Left lung (tissue), 10 donors: ENCODE measurements around the gene KLHL1. TPM values are rescaled to one million over a fixed set of nuclear protein-coding genes. Genes with fewer than 3 reads are reported as not detected.

ENCODE experiments used
- ATAC-seq: fragments of 200-7000 bp; cut with Tn5 transposase; one replicate; pipeline ENCODE4 v1.9.1; 2020; ENCODE audit warnings: moderate library complexity
- DNase-seq, 4 donors: peaks; one replicate each; pipeline ENCODE4 v3.0.0-alpha.2; 2013 to 2020
- H3K27ac ChIP-seq, 2 donors: fragments of 200-600 bp; sonication (generic) in 1 of 2; one replicate each; pipeline versions ENCODE4 v1.5.0 to v1.8.0; 2020 to 2021
- H3K27me3 ChIP-seq, 2 donors: fragments of 200-600 bp; sonication (generic) in 1 of 2; one replicate each; pipeline versions ENCODE4 v1.5.0 to v1.8.0; 2020 to 2021
- H3K36me3 ChIP-seq, 2 donors: fragments of 200-600 bp; sonication (generic) in 1 of 2; one replicate each; pipeline versions ENCODE4 v1.5.0 to v1.8.0; 2020 to 2021
- H3K4me1 ChIP-seq, 2 donors: fragments of 200-600 bp; one replicate each; pipeline ENCODE4 v1.8.0; 2021
- H3K4me3 ChIP-seq, 2 donors: fragments of 200-600 bp; sonication (generic) in 1 of 2; one replicate each; pipeline versions ENCODE4 v1.5.0 to v1.8.0; 2020 to 2021; ENCODE audit warnings: mild to moderate bottlenecking in 1 of 2
- H3K9me3 ChIP-seq, 2 donors: fragments of 200-600 bp; sonication (generic) in 1 of 2; one replicate each; pipeline versions ENCODE4 v1.5.0 to v1.8.0; 2020 to 2021
- intact Hi-C, 2 donors: fragments of 100-400 bp; cut with DNase I; formaldehyde crosslinking; loops; one replicate each; pipeline versions ENCODE4 v1.11.2 to v1.14.2; 2022
- polyA plus RNA-seq, 6 donors: library from polyadenylated mRNA; unstranded; fragments of 120-200 nt; gene quantifications; one replicate each; pipeline ENCODE4 v1.2.1, GENCODE V29; 2013; ENCODE audit not compliant: insufficient read length in 6 of 6
- total RNA-seq, 2 donors: library from RNA; stranded (reverse); fragmentation: NEBNext Ultra II Directional; extraction: Animal tissue kit (Norgen Biotek cat#: 25700); gene quantifications; one replicate each; pipeline ENCODE4 v1.2.1, GENCODE V29; 2021
- TF ChIP-seq, protein P1 (sequence below), 2 donors: fragments of 200-600 bp; sonication (generic) in 1 of 2; IDR thresholded peaks; one replicate each; pipeline versions ENCODE4 v1.5.0 to v1.8.0; 2021; ENCODE audit warnings: antibody characterized with exemption in 2 of 2
- donor health status: DM: no; HTN: yes; CAD: no.
- donor health status: DM: no; HTN: no; CAD: no.

Gene KLHL1
- total and polyA plus RNA-seq, 8 donors: 0.06 TPM; not detected in 4

DNA sequence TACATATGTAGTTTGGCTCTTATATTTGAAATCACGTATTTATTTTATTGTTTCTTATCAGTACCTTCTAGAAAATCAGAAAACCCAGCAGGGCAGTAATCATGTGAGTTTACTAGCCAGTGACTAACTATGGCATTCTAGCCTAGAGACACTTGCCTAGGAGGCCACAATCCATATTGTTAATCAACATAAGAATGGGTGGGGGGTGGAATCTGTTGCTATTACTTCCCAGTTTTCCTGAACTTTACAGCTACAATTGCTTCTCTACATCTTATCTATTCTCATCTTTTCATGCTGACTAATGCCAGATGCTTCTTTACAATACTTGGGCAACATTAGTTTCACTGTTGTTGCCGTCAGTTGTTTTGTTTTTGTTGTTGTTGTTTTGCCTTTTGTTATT, 19.3 kb downstream of the KLHL1 start:
- no peaks in the 10 kb centered on the region for H3K27me3 ChIP-seq
- no peak overlapping the region for H3K27ac ChIP-seq
- H3K9me3 ChIP-seq: no peaks in the 10 kb centered on the region
- DNase-seq (no peak), ATAC-seq (no peak)
- H3K4me1 ChIP-seq: no peaks in the 10 kb centered on the region
- no peaks in the 10 kb centered on the region for H3K36me3 ChIP-seq
- TF ChIP-seq, protein P1, sequence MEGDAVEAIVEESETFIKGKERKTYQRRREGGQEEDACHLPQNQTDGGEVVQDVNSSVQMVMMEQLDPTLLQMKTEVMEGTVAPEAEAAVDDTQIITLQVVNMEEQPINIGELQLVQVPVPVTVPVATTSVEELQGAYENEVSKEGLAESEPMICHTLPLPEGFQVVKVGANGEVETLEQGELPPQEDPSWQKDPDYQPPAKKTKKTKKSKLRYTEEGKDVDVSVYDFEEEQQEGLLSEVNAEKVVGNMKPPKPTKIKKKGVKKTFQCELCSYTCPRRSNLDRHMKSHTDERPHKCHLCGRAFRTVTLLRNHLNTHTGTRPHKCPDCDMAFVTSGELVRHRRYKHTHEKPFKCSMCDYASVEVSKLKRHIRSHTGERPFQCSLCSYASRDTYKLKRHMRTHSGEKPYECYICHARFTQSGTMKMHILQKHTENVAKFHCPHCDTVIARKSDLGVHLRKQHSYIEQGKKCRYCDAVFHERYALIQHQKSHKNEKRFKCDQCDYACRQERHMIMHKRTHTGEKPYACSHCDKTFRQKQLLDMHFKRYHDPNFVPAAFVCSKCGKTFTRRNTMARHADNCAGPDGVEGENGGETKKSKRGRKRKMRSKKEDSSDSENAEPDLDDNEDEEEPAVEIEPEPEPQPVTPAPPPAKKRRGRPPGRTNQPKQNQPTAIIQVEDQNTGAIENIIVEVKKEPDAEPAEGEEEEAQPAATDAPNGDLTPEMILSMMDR (IDR thresholded peaks at IDR 0.05): no peak
- no peak overlapping the region for H3K4me3 ChIP-seq
- intact Hi-C loops: no loop called here

DNA sequence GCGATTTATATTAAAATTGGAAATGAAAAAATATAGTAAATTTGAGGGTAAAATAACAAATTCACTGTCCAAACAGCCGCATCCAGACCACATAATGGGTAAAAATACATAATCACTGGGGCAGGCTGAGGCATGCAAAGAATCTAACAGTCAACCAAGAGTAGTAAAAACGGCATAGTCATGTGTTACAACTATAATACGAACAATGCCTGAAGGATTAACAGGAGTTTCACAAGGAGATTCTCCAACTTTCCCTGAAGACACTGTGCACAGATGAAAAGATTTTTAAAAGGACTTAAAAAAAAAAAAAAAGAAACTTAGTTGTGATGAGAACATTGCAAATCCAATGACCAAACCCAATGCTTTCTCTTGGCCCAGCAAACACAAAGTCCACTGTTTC, 21.0 kb downstream of the KLHL1 start:
- TF ChIP-seq, protein P1 (IDR thresholded peaks at IDR 0.05): no peak
- DNase-seq: no peak
- no peaks in the 10 kb centered on the region for H3K4me1 ChIP-seq
- H3K27ac ChIP-seq: no peak overlapping the region
- ATAC-seq: no peak
- no peaks in the 10 kb centered on the region for H3K27me3 ChIP-seq
- H3K4me3 ChIP-seq: no peak overlapping the region
- no peaks in the 10 kb centered on the region for H3K36me3 ChIP-seq
- intact Hi-C loops: no loop called here
- H3K9me3 ChIP-seq: peaks cover 0 to 3% of the 10 kb centered on the region in 2 donors

DNA sequence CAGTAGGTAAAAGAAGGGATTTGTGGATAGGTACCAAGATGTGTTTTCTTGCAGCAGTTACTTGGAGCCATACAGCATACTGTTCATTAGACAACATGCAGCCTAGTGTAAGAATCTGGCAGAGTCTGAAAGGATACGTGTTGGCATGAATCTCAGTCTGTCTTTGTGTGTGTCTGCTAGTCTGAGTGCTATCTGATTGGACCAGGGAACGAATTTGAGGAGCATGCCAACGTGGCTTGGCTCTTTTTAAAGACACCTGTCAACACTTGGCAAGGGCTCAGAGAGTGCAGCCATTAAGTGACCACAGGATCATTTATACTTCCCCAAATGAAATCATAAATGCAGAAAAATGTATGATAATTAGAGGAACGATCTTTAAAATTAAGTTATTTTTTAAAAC, 28.2 kb downstream of the KLHL1 start:
- H3K36me3 ChIP-seq: no peaks in the 10 kb centered on the region
- TF ChIP-seq, protein P1 (IDR thresholded peaks at IDR 0.05): no peak
- ATAC-seq: no peak
- no peak overlapping the region for H3K4me3 ChIP-seq
- peaks cover 0 to 3% of the 10 kb centered on the region in 2 donors for H3K9me3 ChIP-seq
- H3K4me1 ChIP-seq: no peaks in the 10 kb centered on the region
- H3K27ac ChIP-seq: no peak overlapping the region
- H3K27me3 ChIP-seq: no peaks in the 10 kb centered on the region
- DNase-seq: peak in 1 of 4 donors; percentile 3
- intact Hi-C loops: no loop called here

DNA sequence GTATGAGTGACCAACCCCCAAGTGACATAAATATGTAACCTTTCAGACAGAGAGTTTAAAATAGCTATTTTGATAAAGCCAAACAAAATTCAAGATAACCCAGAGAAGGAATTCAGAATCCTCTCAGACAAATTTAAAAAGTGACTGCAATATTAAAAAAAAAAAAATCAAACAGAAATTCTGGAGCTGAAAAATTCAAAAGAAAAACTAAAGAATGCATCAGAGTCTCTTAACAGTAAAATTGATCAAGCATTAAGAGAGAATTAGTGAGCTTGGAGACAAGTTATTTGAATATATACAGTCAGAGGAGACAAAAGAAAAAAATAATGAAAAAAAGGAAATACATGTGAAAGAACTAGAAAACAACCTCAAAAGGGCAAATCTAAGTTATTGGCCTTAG, 53.7 kb downstream of the KLHL1 start:
- no peaks in the 10 kb centered on the region for H3K36me3 ChIP-seq
- no peak for ATAC-seq
- H3K9me3 ChIP-seq: peaks cover 0 to 32% of the 10 kb centered on the region in 2 donors
- no peak overlapping the region for H3K4me3 ChIP-seq
- no peaks in the 10 kb centered on the region for H3K4me1 ChIP-seq
- intact Hi-C loops: no loop called here
- TF ChIP-seq, protein P1 (IDR thresholded peaks at IDR 0.05): no peak
- no peaks in the 10 kb centered on the region for H3K27me3 ChIP-seq
- no peak for DNase-seq
- H3K27ac ChIP-seq: no peak overlapping the region

DNA sequence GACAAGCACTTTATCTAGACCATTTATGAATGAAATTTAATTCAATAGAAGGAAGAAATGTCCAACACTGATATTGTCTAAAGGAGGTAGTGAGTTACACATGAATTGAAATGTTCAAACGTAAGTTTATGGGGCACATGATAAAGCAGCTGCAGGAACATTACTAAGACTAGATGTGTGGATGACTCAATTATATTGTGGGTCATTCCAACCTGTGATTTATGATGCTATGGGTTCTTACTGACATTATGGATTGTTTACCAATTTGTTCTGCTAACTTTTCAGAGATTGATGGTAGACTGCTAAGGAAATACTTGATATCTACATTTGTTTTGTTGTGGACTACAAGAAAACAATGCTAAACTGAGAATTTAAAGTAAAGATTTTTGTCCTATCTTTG, 56.7 kb downstream of the KLHL1 start:
- ATAC-seq (no peak), DNase-seq (no peak)
- H3K4me1 ChIP-seq: no peaks in the 10 kb centered on the region
- no peaks in the 10 kb centered on the region for H3K27me3 ChIP-seq
- TF ChIP-seq, protein P1 (IDR thresholded peaks at IDR 0.05): no peak
- H3K36me3 ChIP-seq: no peaks in the 10 kb centered on the region
- no peak overlapping the region for H3K27ac ChIP-seq
- intact Hi-C loops: no loop called here
- H3K9me3 ChIP-seq: peaks cover 0 to 26% of the 10 kb centered on the region in 2 donors
- no peak overlapping the region for H3K4me3 ChIP-seq
